Mammary epithelial cell (primary cell): ENCODE data around the gene TMPRSS5.

Source experiments
- EZH2 ChIP-seq: IDR thresholded peaks from 2 replicates; pipeline ENCODE4 v1.6.1; 2012; ENCODE audit warnings: low read length, inconsistent platforms, borderline replicate concordance
- TF ChIP-seq, protein P1 (sequence below), 2 donors: IDR thresholded peaks in 1 of 2; conservative IDR thresholded peaks in 1 of 2; 2 replicates each; pipeline ENCODE4 v1.5.1; 2011 to 2012; ENCODE audit warnings: inconsistent platforms in 2 of 2, low read length in 2 of 2, mild to moderate bottlenecking in 2 of 2, control low read depth in 1 of 2, low read depth in 1 of 2; ENCODE audit not compliant: insufficient read depth in 1 of 2; ENCODE audit errors: extremely low read depth in 1 of 2

DNA sequence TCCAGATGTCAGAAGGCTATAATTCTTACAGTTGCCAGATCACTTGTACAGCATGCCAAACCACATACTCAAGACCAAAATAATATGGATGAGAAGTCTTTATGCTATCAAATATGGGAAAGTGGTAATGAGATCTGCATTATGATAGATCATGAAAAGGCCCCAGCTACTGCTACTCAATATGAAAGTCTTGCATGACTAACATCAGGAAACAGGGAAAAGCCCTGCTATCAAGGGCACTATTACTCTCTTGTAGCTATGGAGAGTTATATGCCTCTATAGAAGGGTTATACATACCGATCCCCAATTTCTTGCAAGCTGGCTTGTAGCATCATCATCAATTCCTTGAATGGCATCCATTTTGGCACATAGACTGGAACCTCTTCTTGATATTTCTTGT, 30.2 kb upstream of the TMPRSS5 start:
- TF ChIP-seq, protein P1, sequence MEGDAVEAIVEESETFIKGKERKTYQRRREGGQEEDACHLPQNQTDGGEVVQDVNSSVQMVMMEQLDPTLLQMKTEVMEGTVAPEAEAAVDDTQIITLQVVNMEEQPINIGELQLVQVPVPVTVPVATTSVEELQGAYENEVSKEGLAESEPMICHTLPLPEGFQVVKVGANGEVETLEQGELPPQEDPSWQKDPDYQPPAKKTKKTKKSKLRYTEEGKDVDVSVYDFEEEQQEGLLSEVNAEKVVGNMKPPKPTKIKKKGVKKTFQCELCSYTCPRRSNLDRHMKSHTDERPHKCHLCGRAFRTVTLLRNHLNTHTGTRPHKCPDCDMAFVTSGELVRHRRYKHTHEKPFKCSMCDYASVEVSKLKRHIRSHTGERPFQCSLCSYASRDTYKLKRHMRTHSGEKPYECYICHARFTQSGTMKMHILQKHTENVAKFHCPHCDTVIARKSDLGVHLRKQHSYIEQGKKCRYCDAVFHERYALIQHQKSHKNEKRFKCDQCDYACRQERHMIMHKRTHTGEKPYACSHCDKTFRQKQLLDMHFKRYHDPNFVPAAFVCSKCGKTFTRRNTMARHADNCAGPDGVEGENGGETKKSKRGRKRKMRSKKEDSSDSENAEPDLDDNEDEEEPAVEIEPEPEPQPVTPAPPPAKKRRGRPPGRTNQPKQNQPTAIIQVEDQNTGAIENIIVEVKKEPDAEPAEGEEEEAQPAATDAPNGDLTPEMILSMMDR (conservative IDR thresholded peaks at IDR 0.05 in 1 of 2, IDR thresholded peaks at IDR 0.05 in 1 of 2; ENCODE audit: extremely low read depth in 1 of 2, insufficient read depth in 1 of 2, low read depth in 1 of 2, low read length in 2 of 2) = no peak
- no peak for TF ChIP-seq EZH2
